HG03469 (cell line): ENCODE results near the gene NXF1.
"Not testable (repeated sequence)": the region's sequence is repeated elsewhere in the genome, so short reads cannot be mapped to it uniquely, and the experiment has no call there.

Experiments
- ATAC-seq: cut with Tn5 transposase; IDR thresholded peaks from one replicate; pipeline ENCODE4 v1.9.1; 2021; ENCODE audit warnings: mild to moderate bottlenecking, moderate library complexity, moderate number of reproducible peaks; ENCODE audit not compliant: unreplicated experiment

The NXF1 gene

GRCh38 chr11:62832336-62833234 lies 27.3 kb upstream of the NXF1 start, which contains the start of gene TEX54:
TSS of gene TEX54 (minus strand) at chr11:62832841.
- ATAC-seq = no peak

GRCh38 chr11:62831520-62832335 lies 26.5 kb upstream of the NXF1 start, which contains the start of gene STX5:
TSS of gene STX5 (minus strand) at chr11:62832051. CDS start at chr11:62831243, 808 bp downstream.
- peak; percentile 48 for ATAC-seq

GRCh38 chr11:62830904-62831519 lies 25.8 kb upstream of the NXF1 start:
- ATAC-seq = no peak

- ATAC-seq = not testable (repeated sequence)
Measured at GRCh38 chr11:62828130-62828529, 22.9 kb upstream of the NXF1 start.

GRCh38 chr11:62823677-62824076 lies 18.4 kb upstream of the NXF1 start:
- ATAC-seq = no peak

GRCh38 chr11:62817129-62817528 lies 11.9 kb upstream of the NXF1 start:
- no peak for ATAC-seq

GRCh38 chr11:62816557-62816956 lies 11.3 kb upstream of the NXF1 start:
- no peak for ATAC-seq

GRCh38 chr11:62811659-62812058 lies 6.4 kb upstream of the NXF1 start:
- no peak for ATAC-seq

- no peak for ATAC-seq
Measured at GRCh38 chr11:62810748-62811147, 5.5 kb upstream of the NXF1 start.

GRCh38 chr11:62806611-62807121 lies 1.4 kb upstream of the NXF1 start:
- no peak for ATAC-seq

GRCh38 chr11:62805961-62806441 lies 761 bp upstream of the NXF1 start:
- no peak for ATAC-seq

GRCh38 chr11:62804310-62805075 lies 747 bp downstream of the NXF1 start:
- no peak for ATAC-seq

- no peak for ATAC-seq
Measured at GRCh38 chr11:62801071-62801470, 4.2 kb downstream of the NXF1 start.

GRCh38 chr11:62799486-62799885 lies 5.8 kb downstream of the NXF1 start:
- ATAC-seq = no peak

GRCh38 chr11:62796281-62796680 lies 9.0 kb downstream of the NXF1 start:
- ATAC-seq = no peak

- no peak for ATAC-seq
Measured at GRCh38 chr11:62794201-62794775, 11.0 kb downstream of the NXF1 start.

- no peak for ATAC-seq
Measured at GRCh38 chr11:62792202-62792575, 13.1 kb downstream of the NXF1 start.

GRCh38 chr11:62791501-62792201 lies 13.6 kb downstream of the NXF1 start, which contains the start of gene TMEM223:
TSS of gene TMEM223 (minus strand) at chr11:62792006. CDS start at chr11:62791994, 12 bp downstream.
- ATAC-seq = no peak

- ATAC-seq = no peak
Measured at GRCh38 chr11:62789576-62789975, 15.7 kb downstream of the NXF1 start.
